GM18499 (cell line): Measurements from ENCODE around the gene ART3.

Experiments used
- ATAC-seq: cut with Tn5 transposase; IDR thresholded peaks from one replicate; pipeline ENCODE4 v1.9.1; 2021; ENCODE audit warnings: moderate number of reproducible peaks; ENCODE audit not compliant: insufficient read depth, unreplicated experiment

ART3 gene

GRCh38 chr4:76067652-76068286, 6.7 kb upstream of the ART3 start:
- no peak for ATAC-seq

GRCh38 chr4:76072760-76073159, 1.7 kb upstream of the ART3 start:
- no peak for ATAC-seq

GRCh38 chr4:76074993-76075600, 588 bp downstream of the ART3 start:
- no peak for ATAC-seq

- ATAC-seq, result no peak
Measured at GRCh38 chr4:76078033-76078613, 3.6 kb downstream of the ART3 start.

- no peak for ATAC-seq
Measured at GRCh38 chr4:76083386-76083988, 9.0 kb downstream of the ART3 start.

GRCh38 chr4:76084542-76084941, 10.0 kb downstream of the ART3 start:
- ATAC-seq, result no peak

GRCh38 chr4:76087007-76087769, 12.7 kb downstream of the ART3 start:
- ATAC-seq, result no peak

- no peak for ATAC-seq
Measured at GRCh38 chr4:76088719-76089118, 14.2 kb downstream of the ART3 start.

- no peak for ATAC-seq
Measured at GRCh38 chr4:76090241-76090691, 15.8 kb downstream of the ART3 start.

GRCh38 chr4:76091052-76091451, 16.5 kb downstream of the ART3 start:
- no peak for ATAC-seq

GRCh38 chr4:76095568-76095967, 21.1 kb downstream of the ART3 start:
- ATAC-seq, result no peak

- no peak for ATAC-seq
Measured at GRCh38 chr4:76096076-76096475, 21.6 kb downstream of the ART3 start.

GRCh38 chr4:76105652-76106051, 31.1 kb downstream of the ART3 start:
- ATAC-seq, result no peak

- ATAC-seq, result no peak
Measured at GRCh38 chr4:76106442-76106841, 31.9 kb downstream of the ART3 start.

GRCh38 chr4:76108467-76109181, 34.1 kb downstream of the ART3 start:
- no peak for ATAC-seq

- no peak for ATAC-seq
Measured at GRCh38 chr4:76116821-76117220, 42.3 kb downstream of the ART3 start.

GRCh38 chr4:76117536-76117935, 43.0 kb downstream of the ART3 start:
- ATAC-seq, result no peak

GRCh38 chr4:76120199-76120598, 45.7 kb downstream of the ART3 start:
- no peak for ATAC-seq

- ATAC-seq, result no peak
Measured at GRCh38 chr4:76125816-76126215, 51.3 kb downstream of the ART3 start.

GRCh38 chr4:76127754-76128153, 53.2 kb downstream of the ART3 start:
- no peak for ATAC-seq
